SH-SY5Y (cell line): ENCODE data around the gene UFC1.

Source experiments
- GATA2 ChIP-seq: IDR thresholded peaks from 2 replicates; pipeline ENCODE4 v1.6.1; 2011; ENCODE audit warnings: mild to moderate bottlenecking, low read depth, low read length
- GATA3 ChIP-seq: IDR thresholded peaks from 2 replicates; pipeline ENCODE4 v1.6.1; 2011; ENCODE audit warnings: low read depth, mild to moderate bottlenecking, low read length, moderate library complexity

DNA sequence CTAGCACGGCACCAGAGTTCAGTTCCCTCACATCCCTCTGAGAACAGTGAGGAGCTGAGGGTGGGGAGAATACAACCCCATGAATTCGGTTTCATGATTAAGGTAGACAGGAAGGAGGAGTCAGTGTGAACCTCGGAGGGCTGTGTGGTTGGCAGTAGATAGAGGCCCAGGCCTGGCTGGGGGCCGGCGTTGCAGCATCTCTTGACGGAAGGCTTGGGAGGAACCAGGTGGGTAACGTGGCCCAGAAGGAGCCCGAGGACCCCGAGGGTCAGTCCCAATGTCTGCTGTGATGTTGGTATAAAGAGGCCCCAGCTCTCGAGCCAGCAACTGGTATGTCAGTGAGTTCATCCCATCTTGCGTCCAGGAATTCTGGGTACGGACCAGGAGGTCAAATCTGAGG, 17.9 kb downstream of the UFC1 start:
- TF ChIP-seq GATA2: no peak
- TF ChIP-seq GATA3: no peak
